Measurements from ENCODE around the gene KRT83.

DNA sequence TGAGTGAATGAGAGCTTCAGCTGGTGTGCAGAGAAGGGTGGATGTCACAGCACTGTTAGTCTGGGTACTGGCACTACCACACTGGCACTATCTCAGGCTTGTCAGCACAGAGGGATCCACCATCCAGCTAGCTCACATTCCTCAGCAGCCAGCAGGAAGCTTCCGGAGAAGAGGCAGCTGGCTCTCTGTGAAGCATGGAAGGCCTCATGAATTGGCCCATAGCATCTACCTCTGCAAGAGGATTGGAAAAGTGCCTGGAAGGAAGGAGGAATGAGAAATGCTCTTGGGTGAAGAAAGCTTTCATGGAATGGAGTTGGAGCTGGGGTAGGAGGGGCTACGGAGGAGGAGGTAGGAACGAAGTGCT is 9.9 kb downstream of the KRT83 start:
- no peak for TF ChIP-seq CTCF (IDR thresholded peaks at IDR 0.05)
- TF ChIP-seq POLR2A (IDR thresholded peaks at IDR 0.05), result no peak
- TF ChIP-seq POLR2AphosphoS5 (IDR thresholded peaks at IDR 0.05), result no peak

Measured in prostate gland (tissue), 2 donors.